Trophoblast cell (in vitro differentiated cells and primary cell): ENCODE data around the gene DLG4.
A peak's percentile ranks its signal among the peaks of the same experiment; 100 is the strongest.

Source experiments
- DNase-seq, 2 donors: peaks; one replicate each; pipeline ENCODE4 v3.0.0-alpha.2; 2016
- H2AFZ ChIP-seq: 2 replicates; pipeline ENCODE4 v1.6.1; 2013; ENCODE audit warnings: low read length, moderate library complexity, mild to moderate bottlenecking; ENCODE audit not compliant: insufficient read depth, poor library complexity
- H2AK5ac ChIP-seq: 2 replicates; pipeline ENCODE4 v1.6.1; 2013; ENCODE audit warnings: mild to moderate bottlenecking, low read length
- H2BK120ac ChIP-seq: 2 replicates; pipeline ENCODE4 v1.6.1; 2013; ENCODE audit warnings: low read length, mild to moderate bottlenecking, moderate library complexity; ENCODE audit not compliant: insufficient read depth, poor library complexity
- H2BK12ac ChIP-seq: 2 replicates; pipeline ENCODE4 v1.6.1; 2013; ENCODE audit warnings: mild to moderate bottlenecking, low read length, moderate library complexity
- H2BK5ac ChIP-seq: 2 replicates; pipeline ENCODE4 v1.6.1; 2013; ENCODE audit warnings: low read length, low read depth, moderate library complexity, mild to moderate bottlenecking; ENCODE audit not compliant: poor library complexity
- H3K14ac ChIP-seq: 2 replicates; pipeline ENCODE4 v1.6.1; 2013; ENCODE audit warnings: mild to moderate bottlenecking, low read length
- H3K18ac ChIP-seq: 2 replicates; pipeline ENCODE4 v1.6.1; 2013; ENCODE audit warnings: mild to moderate bottlenecking, low read length
- H3K23ac ChIP-seq: 2 replicates; pipeline ENCODE4 v1.6.1; 2013; ENCODE audit warnings: low read length
- H3K27ac ChIP-seq: 2 replicates; pipeline ENCODE4 v1.5.1; 2013; ENCODE audit warnings: low read depth, mild to moderate bottlenecking, inconsistent platforms, low read length, moderate library complexity
- H3K27me3 ChIP-seq: 2 replicates; pipeline ENCODE4 v1.6.1; 2013; ENCODE audit warnings: inconsistent platforms, mild to moderate bottlenecking, low read length, moderate library complexity; ENCODE audit not compliant: insufficient read depth
- H3K36me3 ChIP-seq, 2 experiments: 1 replicate in 1 of 2; 2 replicates in 1 of 2; pipeline ENCODE4 v1.6.1; 2013; ENCODE audit warnings: low read length in 2 of 2, mild to moderate bottlenecking in 2 of 2, moderate library complexity in 1 of 2; ENCODE audit not compliant: insufficient read depth in 2 of 2, control insufficient read depth in 1 of 2
- H3K4ac ChIP-seq: 2 replicates; pipeline ENCODE4 v1.6.1; 2013; ENCODE audit warnings: low read depth, mild to moderate bottlenecking, low read length, moderate library complexity
- H3K4me1 ChIP-seq, 2 experiments: 1 replicate in 1 of 2; 2 replicates in 1 of 2; pipeline ENCODE4 v1.6.1; 2013; ENCODE audit warnings: low read length in 2 of 2, mild to moderate bottlenecking in 2 of 2, moderate library complexity in 1 of 2; ENCODE audit not compliant: insufficient read depth in 2 of 2, control insufficient read depth in 1 of 2
- H3K4me2 ChIP-seq: 2 replicates; pipeline ENCODE4 v1.6.1; 2013; ENCODE audit warnings: inconsistent platforms, mild to moderate bottlenecking, low read length, moderate library complexity
- H3K4me3 ChIP-seq: 2 replicates; pipeline ENCODE4 v1.5.1; 2013; ENCODE audit warnings: mild to moderate bottlenecking, low read depth, low read length, inconsistent platforms
- H3K79me1 ChIP-seq: one replicate; pipeline ENCODE4 v1.6.1; 2013; ENCODE audit warnings: low read length
- H3K79me2 ChIP-seq: 2 replicates; pipeline ENCODE4 v1.6.1; 2013; ENCODE audit warnings: low read length, mild to moderate bottlenecking; ENCODE audit not compliant: control insufficient read depth, insufficient read depth, poor library complexity
- H3K9ac ChIP-seq: 2 replicates; pipeline ENCODE4 v1.6.1; 2013; ENCODE audit warnings: mild to moderate bottlenecking, low read length
- H3K9me3 ChIP-seq: 2 replicates; pipeline ENCODE4 v1.6.1; 2013; ENCODE audit warnings: low read depth, mild to moderate bottlenecking, control low read depth, inconsistent platforms, low read length; ENCODE audit not compliant: insufficient read depth
- H4K12ac ChIP-seq: 2 replicates; pipeline ENCODE4 v1.6.1; 2013; ENCODE audit warnings: low read depth, mild to moderate bottlenecking, low read length, moderate library complexity
- H4K8ac ChIP-seq: 2 replicates; pipeline ENCODE4 v1.6.1; 2013; ENCODE audit warnings: low read depth, mild to moderate bottlenecking, low read length, moderate library complexity
- H4K91ac ChIP-seq: one replicate; pipeline ENCODE4 v1.6.1; 2013; ENCODE audit warnings: low read depth, mild to moderate bottlenecking, low read length, moderate library complexity
- WGBS: extraction: QIAGEN DNeasy Blood & Tissue Kit; methylation state at CpG from one replicate; pipeline ENCODE4 v1.1.7; 2013; ENCODE audit warnings: missing lambda C conversion rate; ENCODE audit not compliant: insufficient read length, insufficient coverage; ENCODE audit errors: extremely low coverage; 5-methylcytosine and 5-hydroxymethylcytosine counted together

Gene DLG4

GRCh38 chr17:7241783-7242716 lies 22.4 kb upstream of the DLG4 start, which contains the start of gene GABARAP:
Gene GABARAP (minus strand): TSS chr17:7242449. CDS start chr17:7242330, 119 bp downstream.
- peak within 1 kb of the TSS; percentile 95 for H2BK5ac ChIP-seq
- H3K14ac ChIP-seq = peak within 1 kb of the TSS; percentile 99
- H3K79me2 ChIP-seq = peaks cover 23% of the 10 kb centered on the region
- peak within 1 kb of the TSS; percentile 99 for H3K27ac ChIP-seq
- H4K8ac ChIP-seq = peak within 1 kb of the TSS; percentile 98
- peak within 1 kb of the TSS; percentile 99 for H2AK5ac ChIP-seq
- H3K4me2 ChIP-seq = peak within 1 kb of the TSS; percentile 92
- peak within 1 kb of the TSS; percentile 96 for H3K9ac ChIP-seq
- H3K23ac ChIP-seq = no peak within 1 kb of the TSS
- peak within 1 kb of the TSS; percentile 99 for H3K4ac ChIP-seq
- H3K79me1 ChIP-seq = peaks cover 27% of the 10 kb centered on the region
- H3K9me3 ChIP-seq = peaks cover 2% of the 10 kb centered on the region
- peak within 1 kb of the TSS; percentile 96 for H2BK120ac ChIP-seq
- H3K27me3 ChIP-seq = no peaks in the 10 kb centered on the region
- peaks cover 12 to 14% of the 10 kb centered on the region in 2 experiments for H3K4me1 ChIP-seq
- peak within 1 kb of the TSS; percentile 97 for H4K12ac ChIP-seq
- peak within 1 kb of the TSS; percentile 98 for H3K18ac ChIP-seq
- H4K91ac ChIP-seq = peak within 1 kb of the TSS; percentile 99
- peak; percentile 76 to 93 for DNase-seq
- peak within 1 kb of the TSS; percentile 72 for H2AFZ ChIP-seq
- peaks cover 20 to 38% of the 10 kb centered on the region in 2 experiments for H3K36me3 ChIP-seq
- WGBS = no CpG with 5 or more reads among the region's 62 CpGs
- peak within 1 kb of the TSS; percentile 72 for H2BK12ac ChIP-seq
- peak within 1 kb of the TSS; percentile 94 for H3K4me3 ChIP-seq

GRCh38 chr17:7241090-7241733 lies 21.6 kb upstream of the DLG4 start:
- Histone ChIP-seq H3K79me2 (peaks cover 23% of the 10 kb centered on the region), H3K9me3 (peaks cover 2% of the 10 kb centered on the region), H4K12ac (no peak overlapping the region), H3K4ac (peak overlapping the region; percentile 57), H2BK120ac (no peak overlapping the region), H2AK5ac (peak overlapping the region; percentile 15), H3K79me1 (peaks cover 27% of the 10 kb centered on the region), H3K4me1 (peaks cover 12 to 14% of the 10 kb centered on the region in 2 experiments), H3K9ac (peak overlapping the region; percentile 42), H4K8ac (no peak overlapping the region), H2AFZ (no peak overlapping the region), H3K27me3 (no peaks in the 10 kb centered on the region), H4K91ac (peak overlapping the region; percentile 53), H2BK5ac (peak overlapping the region; percentile 29), H3K27ac (peak overlapping the region; percentile 99), H3K18ac (no peak overlapping the region), H3K4me3 (peak overlapping the region; percentile 94), H2BK12ac (no peak overlapping the region), H3K23ac (no peak overlapping the region), H3K4me2 (peak overlapping the region; percentile 92), H3K36me3 (peaks cover 24 to 38% of the 10 kb centered on the region in 2 experiments), H3K14ac (no peak overlapping the region)
- no peak for DNase-seq
- no CpG with 5 or more reads among the region's 9 CpGs for WGBS

- H3K9me3 ChIP-seq = peaks cover 4% of the 10 kb centered on the region
- no peak overlapping the region for H2BK5ac ChIP-seq
- no peak overlapping the region for H3K4me3 ChIP-seq
- DNase-seq = no peak
- no peak overlapping the region for H3K23ac ChIP-seq
- no peak overlapping the region for H4K12ac ChIP-seq
- H3K4me1 ChIP-seq = peaks cover 16 to 21% of the 10 kb centered on the region in 2 experiments
- H2BK120ac ChIP-seq = no peak overlapping the region
- H3K4ac ChIP-seq = peak overlapping the region; percentile 44
- no peak overlapping the region for H2BK12ac ChIP-seq
- no peak overlapping the region for H3K9ac ChIP-seq
- H3K27ac ChIP-seq = no peak overlapping the region
- no peak overlapping the region for H3K18ac ChIP-seq
- no peak overlapping the region for H3K14ac ChIP-seq
- peaks cover 27% of the 10 kb centered on the region for H3K79me1 ChIP-seq
- H3K79me2 ChIP-seq = peaks cover 26% of the 10 kb centered on the region
- H4K91ac ChIP-seq = no peak overlapping the region
- H3K27me3 ChIP-seq = no peaks in the 10 kb centered on the region
- peaks cover 27 to 41% of the 10 kb centered on the region in 2 experiments for H3K36me3 ChIP-seq
- H2AK5ac ChIP-seq = no peak overlapping the region
- H3K4me2 ChIP-seq = peak overlapping the region; percentile 92
- H2AFZ ChIP-seq = no peak overlapping the region
- WGBS = no CpG with 5 or more reads among the region's 4 CpGs
- H4K8ac ChIP-seq = no peak overlapping the region
These were observed 20.7 kb upstream of the DLG4 start for GRCh38 chr17:7240375-7240774.
